Stimulated activated CD8-positive, alpha-beta memory T cell treated with anti-CD3 and anti-CD28 coated beads, Interleukin-4, amount 100 ng/mL, for 4 hours (primary cell): Measurements from ENCODE around the gene TBX1.

Experiments used
- DNase-seq, 2 donors: peaks; one replicate each; pipeline ENCODE4 v3.0.0-alpha.2; 2020; ENCODE audit warnings: low read depth in 2 of 2, low spot score in 1 of 2

The TBX1 gene

GRCh38 chr22:19760058-19760950 lies at the start of gene TBX1:
TSS of gene TBX1 (plus strand) at chr22:19760778. CDS start at chr22:19760844, 66 bp downstream.
- no peak for DNase-seq

DNA sequence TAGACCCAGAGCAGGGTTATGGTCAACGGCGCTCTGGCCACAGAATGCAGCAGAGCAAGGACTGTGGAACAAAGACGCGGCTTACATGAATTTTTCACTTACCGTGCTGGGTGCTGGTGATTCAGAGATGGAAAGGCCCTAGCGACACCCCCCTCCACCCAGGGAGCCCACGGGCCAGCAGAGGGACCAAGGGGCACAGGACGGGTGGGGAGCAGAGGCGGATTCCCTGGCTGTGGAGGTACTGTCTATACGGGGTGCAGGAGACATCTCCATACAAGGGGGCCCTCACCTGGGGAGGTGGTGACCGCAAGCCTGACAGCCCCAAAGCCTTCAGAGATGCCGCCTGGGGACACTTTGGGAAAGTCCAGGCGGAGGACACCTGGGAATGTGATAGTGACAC lies 47.3 kb upstream of the TBX1 start:
- DNase-seq = no peak

DNA sequence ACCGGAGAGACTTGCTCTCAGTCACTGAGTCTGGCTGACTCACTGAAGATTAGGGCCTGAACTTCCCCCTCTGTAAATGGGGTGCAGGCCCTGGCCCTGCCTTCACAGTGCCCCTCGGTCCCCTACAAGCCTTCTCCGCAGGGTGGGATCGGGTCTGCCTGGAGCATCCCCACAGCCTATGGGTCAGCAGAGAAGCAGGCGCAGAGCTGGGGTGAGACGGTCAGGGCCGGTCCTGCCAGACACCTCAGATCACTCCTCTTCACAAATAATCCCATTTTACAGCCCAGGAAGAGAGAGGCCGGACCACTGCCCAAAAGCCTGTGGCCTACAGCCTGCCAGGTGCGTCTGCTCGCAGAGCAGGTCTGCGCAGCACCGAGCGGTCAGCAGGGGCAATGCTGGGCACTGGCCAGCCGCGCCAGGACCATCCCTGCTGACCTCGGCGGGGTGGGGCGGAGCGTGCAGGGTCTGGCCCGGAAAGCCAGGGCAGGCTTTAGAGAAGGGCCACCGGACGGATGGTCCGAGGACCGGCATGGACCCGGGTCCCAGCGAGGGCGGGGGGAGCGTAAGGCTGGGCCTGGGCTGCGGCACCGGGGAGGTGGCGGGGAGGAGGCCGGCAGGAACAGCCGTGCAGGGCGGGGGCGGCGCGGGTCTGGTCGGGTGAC lies 46.8 kb upstream of the TBX1 start:
- no peak for DNase-seq

DNA sequence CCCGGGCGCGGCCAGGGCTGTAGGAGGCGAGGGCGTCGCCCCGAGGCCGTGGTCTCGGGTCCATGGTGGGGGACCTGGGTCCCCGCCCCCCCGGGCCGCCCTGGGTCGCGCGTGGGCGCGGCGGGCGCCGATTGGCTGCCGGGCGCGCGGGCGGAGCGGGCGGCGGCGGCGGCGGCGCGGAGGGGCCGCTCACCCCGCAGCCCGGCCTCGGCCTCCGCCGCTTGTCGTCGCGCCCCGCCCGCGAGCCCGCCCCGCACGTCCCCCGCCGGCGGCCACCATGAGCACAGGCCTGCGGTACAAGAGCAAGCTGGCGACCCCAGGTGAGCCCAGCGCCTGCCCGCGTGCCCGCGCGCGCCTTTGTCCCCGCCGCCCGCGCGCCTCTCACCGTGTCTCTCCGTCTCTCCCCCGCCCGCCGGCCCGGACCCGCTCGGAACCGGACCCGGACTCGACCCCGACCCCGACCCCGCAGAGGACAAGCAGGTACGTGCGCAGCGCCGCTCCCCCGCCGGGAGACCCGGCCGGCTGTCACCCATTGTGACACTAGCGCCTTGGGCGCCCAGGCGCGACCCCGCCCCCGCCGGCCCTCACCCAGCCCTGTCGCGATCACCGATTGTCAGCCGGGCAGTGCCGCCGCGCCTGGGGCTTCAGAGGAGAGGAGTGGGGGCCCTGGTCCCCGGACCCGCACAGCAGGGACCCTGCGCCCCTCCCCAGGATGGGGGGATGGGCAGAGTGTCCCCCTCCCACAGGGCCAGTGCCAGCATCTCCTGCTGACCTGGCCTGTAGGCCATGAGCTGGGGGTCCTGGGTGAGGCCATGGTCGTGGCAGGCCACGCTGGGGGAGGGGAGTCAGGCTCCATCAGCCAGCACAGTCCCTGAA lies 46.0 kb upstream of the TBX1 start, which contains the start of gene SEPTIN5:
TSS of gene SEPTIN5 (plus strand) at position 192 of the 876 bp plus-strand sequence. CDS start at position 278, 86 bp downstream.
- DNase-seq = no peak

DNA sequence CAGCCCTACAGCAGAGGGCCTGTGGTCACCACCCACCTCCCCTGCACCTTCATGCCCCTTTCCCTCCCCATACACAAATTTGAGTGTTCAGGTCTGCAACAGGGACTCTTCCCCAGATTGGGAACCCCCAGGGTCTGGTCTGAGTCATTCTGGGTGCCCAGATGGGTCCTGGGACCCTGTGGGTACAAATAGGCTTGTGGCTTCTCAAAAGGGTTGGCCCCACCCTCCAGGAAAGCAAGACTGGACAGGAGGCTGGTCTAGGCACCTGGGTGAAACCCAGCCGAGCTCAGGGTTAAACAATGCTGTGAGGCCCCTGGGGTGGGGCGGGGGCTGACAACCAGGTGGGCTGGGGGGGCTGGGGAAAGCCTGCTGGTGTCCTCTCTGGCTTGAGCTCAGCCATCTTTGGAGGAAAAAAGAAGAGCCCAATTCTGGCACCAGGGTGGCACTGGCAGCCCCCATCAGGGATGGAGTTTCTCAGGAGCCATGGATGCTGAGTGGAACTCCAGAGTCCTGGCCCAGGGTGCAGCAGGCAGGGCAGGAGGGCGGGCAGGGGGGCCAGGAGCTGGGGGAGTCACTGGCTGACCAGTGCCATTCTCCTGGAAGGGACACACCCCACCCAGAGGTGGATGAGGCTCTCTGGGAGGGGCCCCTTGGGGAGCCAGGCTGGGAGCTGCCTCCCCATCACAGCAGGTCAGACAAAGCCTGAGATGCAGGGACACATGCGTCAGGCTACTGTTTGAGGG lies 45.2 kb upstream of the TBX1 start:
- no peak for DNase-seq

- DNase-seq = no peak
Observed at GRCh38 chr22:19716041-19716828, 44.3 kb upstream of the TBX1 start.

- DNase-seq = no peak
Observed at GRCh38 chr22:19716829-19717105, 43.8 kb upstream of the TBX1 start.

- DNase-seq = no peak
Observed at GRCh38 chr22:19717181-19717580, 43.4 kb upstream of the TBX1 start.

DNA sequence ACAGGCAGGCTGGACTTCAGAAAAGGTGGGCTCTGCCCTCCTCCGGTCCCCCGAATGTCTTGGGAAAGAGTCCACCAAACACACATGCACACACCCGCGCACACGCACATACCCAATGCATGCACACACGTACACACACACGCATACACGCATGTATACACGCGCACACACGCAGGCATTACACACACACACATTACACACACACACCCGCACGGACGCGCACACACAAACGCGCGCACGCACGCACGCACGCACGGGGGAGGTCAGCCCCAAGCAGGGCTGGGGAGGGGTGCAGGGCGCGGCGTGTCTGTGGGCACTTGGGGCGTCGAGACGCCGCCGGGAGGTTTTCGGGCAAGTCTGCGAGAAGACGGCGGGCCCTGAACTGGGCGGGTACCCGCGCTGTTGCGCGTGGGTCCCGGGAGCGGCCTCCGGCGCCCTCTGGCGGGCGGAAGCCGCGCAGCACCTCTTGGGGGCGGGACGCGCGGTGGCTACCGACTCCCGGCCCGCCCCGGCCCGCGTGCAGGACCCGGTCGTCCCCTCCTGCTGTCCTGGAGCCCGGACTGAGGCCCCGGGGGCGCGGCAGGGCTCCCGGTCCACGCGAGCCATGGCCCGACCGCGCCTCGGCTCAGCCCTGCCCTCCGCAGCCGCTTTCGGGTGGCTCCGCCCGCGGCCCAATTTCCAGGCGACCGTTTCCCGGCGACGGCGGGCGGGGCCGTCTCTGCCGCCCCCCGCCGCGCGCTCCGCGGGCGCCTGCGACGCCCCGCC lies 42.7 kb upstream of the TBX1 start:
- DNase-seq = peak; percentile 46 to 60

DNA sequence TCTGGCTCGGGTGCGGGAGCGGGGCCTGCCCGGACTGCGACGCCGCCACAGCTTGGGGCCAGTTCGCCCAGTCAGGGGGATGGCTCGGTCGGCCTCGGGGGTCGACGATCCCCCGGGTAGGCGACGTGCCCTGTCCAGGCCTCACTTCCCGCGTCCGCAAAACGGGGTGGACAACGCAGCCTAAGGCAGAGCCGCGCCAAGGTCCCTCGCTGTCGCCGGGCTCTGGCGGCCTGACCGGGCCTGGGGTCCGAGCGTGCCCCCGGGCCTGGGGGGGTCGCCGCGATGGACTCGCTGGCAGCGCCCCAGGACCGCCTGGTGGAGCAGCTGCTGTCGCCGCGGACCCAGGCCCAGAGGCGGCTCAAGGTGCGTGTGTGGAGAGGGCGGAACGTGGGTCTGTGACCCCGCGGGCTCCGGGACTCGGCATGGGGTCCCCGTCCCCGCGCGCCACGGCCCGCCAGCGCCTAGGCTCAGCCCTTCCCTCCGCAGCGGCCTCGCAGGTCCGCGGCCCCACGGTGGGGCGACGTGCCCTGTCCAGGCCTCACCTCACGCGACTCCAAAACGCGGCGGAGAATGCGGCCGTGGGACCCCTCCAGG lies 42.0 kb upstream of the TBX1 start:
- no peak for DNase-seq

- DNase-seq = peak; percentile 31 to 46
Observed at GRCh38 chr22:19719050-19719482, 41.5 kb upstream of the TBX1 start.

DNA sequence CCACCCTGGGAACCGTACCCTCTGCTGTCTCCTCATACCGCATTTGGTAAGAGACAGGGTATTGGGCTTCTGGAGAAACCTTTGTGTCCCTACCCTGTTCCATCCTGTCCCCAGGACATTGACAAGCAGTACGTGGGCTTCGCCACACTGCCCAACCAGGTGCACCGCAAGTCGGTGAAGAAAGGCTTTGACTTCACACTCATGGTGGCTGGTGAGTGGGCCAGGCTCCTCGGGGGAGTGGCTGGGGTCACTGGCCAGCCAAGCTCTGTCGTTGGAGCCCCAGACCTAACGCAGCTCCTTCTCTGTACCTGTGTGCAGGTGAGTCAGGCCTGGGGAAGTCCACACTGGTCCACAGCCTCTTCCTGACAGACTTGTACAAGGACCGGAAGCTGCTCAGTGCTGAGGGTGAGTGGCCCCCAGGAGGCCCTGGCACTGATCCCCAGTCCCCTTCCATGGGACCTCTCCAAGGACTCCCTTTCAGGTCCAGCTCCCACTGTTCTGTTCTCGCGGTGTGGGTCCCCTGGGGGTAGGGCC lies 41.0 kb upstream of the TBX1 start:
- no peak for DNase-seq

DNA sequence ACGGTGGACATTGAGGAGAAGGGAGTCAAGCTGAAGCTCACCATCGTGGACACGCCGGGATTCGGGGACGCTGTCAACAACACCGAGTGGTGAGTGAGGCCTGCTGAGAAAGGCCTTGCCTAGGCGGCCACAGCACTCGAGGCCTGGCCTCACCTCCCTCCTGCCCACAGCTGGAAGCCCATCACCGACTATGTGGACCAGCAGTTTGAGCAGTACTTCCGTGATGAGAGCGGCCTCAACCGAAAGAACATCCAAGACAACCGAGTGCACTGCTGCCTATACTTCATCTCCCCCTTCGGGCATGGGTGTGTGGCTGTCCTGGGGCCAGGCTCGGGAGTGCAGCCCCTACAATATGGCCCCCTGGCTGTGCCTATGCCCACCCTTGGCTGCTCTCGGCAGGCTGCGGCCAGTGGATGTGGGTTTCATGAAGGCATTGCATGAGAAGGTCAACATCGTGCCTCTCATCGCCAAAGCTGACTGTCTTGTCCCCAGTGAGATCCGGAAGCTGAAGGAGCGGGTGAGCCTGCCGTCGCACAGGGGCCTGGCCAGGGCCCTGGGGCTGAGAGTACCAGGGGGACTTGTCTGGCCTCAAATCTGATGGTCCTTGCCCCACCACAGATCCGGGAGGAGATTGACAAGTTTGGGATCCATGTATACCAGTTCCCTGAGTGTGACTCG lies 40.3 kb upstream of the TBX1 start:
- DNase-seq = no peak

- DNase-seq = no peak
Observed at GRCh38 chr22:19720999-19721329, 39.6 kb upstream of the TBX1 start.

GRCh38 chr22:19721330-19722177 lies 39.0 kb upstream of the TBX1 start:
- no peak for DNase-seq

GRCh38 chr22:19722178-19722981 lies 38.2 kb upstream of the TBX1 start:
- DNase-seq = no peak

DNA sequence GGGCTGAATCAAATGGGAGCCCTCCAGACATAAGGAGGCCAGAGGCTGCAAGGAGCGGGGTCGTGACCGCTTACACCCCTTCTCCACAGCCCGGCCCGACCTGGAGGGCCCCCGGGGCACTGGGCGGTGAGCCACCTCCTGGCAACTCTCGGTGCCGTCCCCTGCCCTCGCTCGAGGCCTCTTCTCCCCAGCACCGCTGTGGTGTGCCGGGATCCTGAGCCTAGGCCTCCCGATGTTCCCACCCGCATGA lies 37.7 kb upstream of the TBX1 start:
- no peak for DNase-seq
